Endodermal cell (in vitro differentiated cells): ENCODE results near the gene ASTN1. TPM values are rescaled to one million over a fixed set of nuclear protein-coding genes. Genes with fewer than 3 reads are reported as not detected.
A peak's percentile ranks its signal among the peaks of the same experiment; 100 is the strongest.

Experiments
- DNase-seq: peaks from one replicate; pipeline ENCODE4 v3.0.0-alpha.2; 2017
- H3K27ac ChIP-seq: 2 replicates; pipeline ENCODE4 v1.5.1; 2013; ENCODE audit warnings: mild to moderate bottlenecking, low read depth, low read length, moderate library complexity
- H3K27me3 ChIP-seq: 2 replicates; pipeline ENCODE4 v1.6.1; 2013; ENCODE audit warnings: mild to moderate bottlenecking, low read length, moderate library complexity; ENCODE audit not compliant: insufficient read depth, control insufficient read depth, poor library complexity, severe bottlenecking
- H3K36me3 ChIP-seq: 2 replicates; pipeline ENCODE4 v1.7.0; 2013; ENCODE audit warnings: mild to moderate bottlenecking, low read length, moderate library complexity; ENCODE audit not compliant: control insufficient read depth, insufficient read depth
- H3K4me1 ChIP-seq: one replicate; pipeline ENCODE4 v1.7.0; 2013; ENCODE audit warnings: low read length; ENCODE audit not compliant: control insufficient read depth, insufficient read depth
- H3K4me3 ChIP-seq: 2 replicates; pipeline ENCODE4 v1.5.1; 2013; ENCODE audit warnings: mild to moderate bottlenecking, low read length, moderate library complexity
- H3K9ac ChIP-seq: 2 replicates; pipeline ENCODE4 v1.6.1; 2013; ENCODE audit warnings: mild to moderate bottlenecking, low read length, moderate library complexity; ENCODE audit not compliant: poor library complexity, severe bottlenecking; ENCODE audit errors: extremely low read depth
- H3K9me3 ChIP-seq: 2 replicates; pipeline ENCODE4 v1.6.1; 2013; ENCODE audit warnings: mild to moderate bottlenecking, low read length, moderate library complexity; ENCODE audit not compliant: control insufficient read depth
- H3K27ac Mint-ChIP-seq: 2 replicates; pipeline ENCODE4 v1.8.0; 2020; ENCODE audit warnings: mixed read lengths
- H3K27me3 Mint-ChIP-seq: 2 replicates; pipeline ENCODE4 v1.8.0; 2021; ENCODE audit warnings: mild to moderate bottlenecking, mixed read lengths; ENCODE audit not compliant: insufficient read depth
- H3K36me3 Mint-ChIP-seq: 2 replicates; pipeline ENCODE4 v1.8.0; 2020; ENCODE audit warnings: low read depth, mixed read lengths
- H3K4me1 Mint-ChIP-seq: 2 replicates; pipeline ENCODE4 v1.8.0; 2020; ENCODE audit warnings: mixed read lengths
- H3K4me3 Mint-ChIP-seq: 2 replicates; pipeline ENCODE4 v1.8.0; 2020; ENCODE audit warnings: mild to moderate bottlenecking, moderate library complexity, mixed read lengths
- H3K9me3 Mint-ChIP-seq: 2 replicates; pipeline ENCODE4 v1.8.0; 2020; ENCODE audit warnings: mild to moderate bottlenecking, mixed read lengths
- WGBS, 2 experiments: methylation state at CpG; one replicate each; pipeline versions ENCODE4 v1.1.5 to v1.1.7; 2013; ENCODE audit warnings: missing lambda C conversion rate in 2 of 2, mixed read lengths in 1 of 2; ENCODE audit not compliant: insufficient coverage in 1 of 2, insufficient read length in 1 of 2; 5-methylcytosine and 5-hydroxymethylcytosine counted together
- total RNA-seq, 2 donors: library from RNA; stranded (reverse); fragmentation: NEBNext Ultra II Directional in 1 of 2; extraction: Animal tissue kit (Norgen Biotek cat#: 25700) in 1 of 2; gene quantifications; 2 replicates in 1 of 2; 3 replicates in 1 of 2; pipeline ENCODE4 v1.2.1, GENCODE V29; 2021
- TF ChIP-seq, protein P1 (sequence below): fragments of 200-600 bp; sonication (generic); conservative IDR thresholded peaks from 2 replicates; pipeline ENCODE4 v1.5.0; 2021; ENCODE audit warnings: antibody characterized with exemption, mild to moderate bottlenecking

ASTN1 gene
- total RNA-seq, 2 donors from 2014 or later = 0.31 to 0.70 TPM

DNA sequence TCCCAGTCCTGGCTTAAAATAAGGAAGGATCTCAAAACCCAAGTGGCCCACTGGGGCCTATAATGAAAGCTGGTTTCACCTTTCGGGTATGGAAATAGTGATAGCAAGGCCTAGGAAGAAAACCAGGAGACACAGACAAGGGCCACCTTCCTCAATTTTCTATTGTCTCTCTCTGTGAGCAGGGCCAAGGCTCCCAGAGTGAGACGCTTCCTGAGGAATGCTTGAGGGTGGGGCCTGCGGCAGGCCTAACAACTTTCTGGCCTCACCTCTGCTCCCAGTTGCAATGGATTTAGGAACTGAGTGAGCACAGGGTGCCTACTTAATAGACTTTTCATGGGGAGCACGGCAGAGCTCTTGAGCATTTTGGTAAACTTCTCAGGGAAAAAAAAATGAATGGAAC, 300.9 kb downstream of the ASTN1 start:
- Histone ChIP-seq H3K27ac (no peak overlapping the region), H3K9ac (no peak overlapping the region), H3K4me3 (no peak overlapping the region), H3K27me3 (no peaks in the 10 kb centered on the region), H3K9me3 (no peaks in the 10 kb centered on the region), H3K36me3 (no peaks in the 10 kb centered on the region), H3K4me1 (no peaks in the 10 kb centered on the region)
- Mint-ChIP-seq H3K4me1 (peaks cover 2% of the 10 kb centered on the region), H3K9me3 (no peaks in the 10 kb centered on the region), H3K4me3 (no peak overlapping the region), H3K27me3 (peaks cover 3% of the 10 kb centered on the region), H3K27ac (no peak overlapping the region), H3K36me3 (no peaks in the 10 kb centered on the region)
- WGBS, 2 experiments = 88 to 94% methylated on average over 2 to 4 of the region's 4 CpGs
- peak; percentile 58 for DNase-seq
- TF ChIP-seq, protein P1, sequence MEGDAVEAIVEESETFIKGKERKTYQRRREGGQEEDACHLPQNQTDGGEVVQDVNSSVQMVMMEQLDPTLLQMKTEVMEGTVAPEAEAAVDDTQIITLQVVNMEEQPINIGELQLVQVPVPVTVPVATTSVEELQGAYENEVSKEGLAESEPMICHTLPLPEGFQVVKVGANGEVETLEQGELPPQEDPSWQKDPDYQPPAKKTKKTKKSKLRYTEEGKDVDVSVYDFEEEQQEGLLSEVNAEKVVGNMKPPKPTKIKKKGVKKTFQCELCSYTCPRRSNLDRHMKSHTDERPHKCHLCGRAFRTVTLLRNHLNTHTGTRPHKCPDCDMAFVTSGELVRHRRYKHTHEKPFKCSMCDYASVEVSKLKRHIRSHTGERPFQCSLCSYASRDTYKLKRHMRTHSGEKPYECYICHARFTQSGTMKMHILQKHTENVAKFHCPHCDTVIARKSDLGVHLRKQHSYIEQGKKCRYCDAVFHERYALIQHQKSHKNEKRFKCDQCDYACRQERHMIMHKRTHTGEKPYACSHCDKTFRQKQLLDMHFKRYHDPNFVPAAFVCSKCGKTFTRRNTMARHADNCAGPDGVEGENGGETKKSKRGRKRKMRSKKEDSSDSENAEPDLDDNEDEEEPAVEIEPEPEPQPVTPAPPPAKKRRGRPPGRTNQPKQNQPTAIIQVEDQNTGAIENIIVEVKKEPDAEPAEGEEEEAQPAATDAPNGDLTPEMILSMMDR = no peak

DNA sequence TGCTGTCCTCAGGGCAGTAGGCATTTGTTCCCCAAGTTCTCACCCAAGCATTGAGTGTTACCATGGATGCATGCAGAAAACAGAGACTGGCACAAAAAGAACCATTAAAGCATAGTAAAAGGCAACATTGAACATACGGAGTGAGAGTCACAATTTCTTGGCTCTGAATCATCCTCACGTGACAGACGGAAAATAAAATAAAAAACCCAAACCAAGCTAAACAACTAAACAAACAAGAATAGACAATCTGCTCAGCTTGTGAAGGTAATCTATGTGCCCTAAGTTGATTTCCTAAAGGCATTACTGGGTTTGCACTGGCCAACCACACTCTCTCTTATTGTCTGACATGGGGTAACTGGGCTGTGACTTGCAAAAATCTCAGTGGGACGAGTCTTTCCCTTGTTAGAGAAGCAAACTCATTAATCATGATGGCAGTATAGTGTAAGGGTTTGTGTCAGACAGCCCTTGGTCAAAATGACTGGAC, 306.0 kb downstream of the ASTN1 start:
- H3K9me3 Mint-ChIP-seq = no peaks in the 10 kb centered on the region
- no peak overlapping the region for H3K27ac Mint-ChIP-seq

DNA sequence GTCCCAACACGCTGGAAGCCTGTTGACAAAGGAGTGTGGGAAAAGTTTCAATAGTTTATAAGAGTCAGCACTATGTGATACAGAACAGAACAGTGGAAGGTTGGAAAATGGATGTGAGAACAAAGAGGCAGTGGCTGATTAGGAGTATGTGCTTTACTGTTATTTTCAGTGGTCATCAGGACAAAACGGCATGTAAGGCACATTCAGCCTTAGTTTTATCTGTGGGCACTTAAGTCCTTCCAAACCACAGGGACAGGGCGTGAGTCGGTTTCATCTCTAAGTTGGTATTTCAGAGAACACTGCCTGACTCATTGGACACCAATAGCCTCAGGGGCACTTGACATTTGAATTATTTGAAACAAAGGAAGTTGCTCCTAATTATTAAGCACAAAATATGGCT, 306.9 kb downstream of the ASTN1 start:
- no peak overlapping the region for H3K9ac ChIP-seq
- WGBS, 2 experiments = 83 to 86% methylated on average over 3 to 4 of the region's 4 CpGs

More for the DNA sequence above, 306.0 kb downstream of the ASTN1 start:
- no peak for DNase-seq
- H3K4me3 ChIP-seq = no peak overlapping the region
- H3K27ac ChIP-seq = peak overlapping the region; percentile 56
- H3K36me3 ChIP-seq = no peaks in the 10 kb centered on the region
- H3K4me3 Mint-ChIP-seq = no peak overlapping the region
- H3K9ac ChIP-seq = no peak overlapping the region
- H3K4me1 ChIP-seq = peaks cover 3% of the 10 kb centered on the region
- no peaks in the 10 kb centered on the region for H3K36me3 Mint-ChIP-seq
- peaks cover 3% of the 10 kb centered on the region for H3K27me3 Mint-ChIP-seq
- H3K4me1 Mint-ChIP-seq = peaks cover 4% of the 10 kb centered on the region
- no peaks in the 10 kb centered on the region for H3K9me3 ChIP-seq
- TF ChIP-seq, protein P1 = no peak
- 85% methylated on average over 4 of the region's 4 CpGs; no CpG with 5 or more reads in 1 of the 2 experiments for WGBS, 2 experiments
- no peaks in the 10 kb centered on the region for H3K27me3 ChIP-seq

More for the DNA sequence above, 306.9 kb downstream of the ASTN1 start:
- H3K27me3 ChIP-seq = no peaks in the 10 kb centered on the region
- DNase-seq = no peak
- H3K27ac Mint-ChIP-seq = no peak overlapping the region
- H3K4me3 ChIP-seq = no peak overlapping the region
- peaks cover 6% of the 10 kb centered on the region for H3K4me1 Mint-ChIP-seq
- H3K9me3 ChIP-seq = no peaks in the 10 kb centered on the region
- no peak overlapping the region for H3K27ac ChIP-seq
- peaks cover 3% of the 10 kb centered on the region for H3K27me3 Mint-ChIP-seq
- H3K36me3 Mint-ChIP-seq = no peaks in the 10 kb centered on the region
- H3K4me1 ChIP-seq = peaks cover 3% of the 10 kb centered on the region
- no peak overlapping the region for H3K4me3 Mint-ChIP-seq
- TF ChIP-seq, protein P1 = no peak
- no peaks in the 10 kb centered on the region for H3K9me3 Mint-ChIP-seq
- H3K36me3 ChIP-seq = no peaks in the 10 kb centered on the region
